ENCODE measurements around the gene OSBPL7.

OSBPL7 gene

DNA sequence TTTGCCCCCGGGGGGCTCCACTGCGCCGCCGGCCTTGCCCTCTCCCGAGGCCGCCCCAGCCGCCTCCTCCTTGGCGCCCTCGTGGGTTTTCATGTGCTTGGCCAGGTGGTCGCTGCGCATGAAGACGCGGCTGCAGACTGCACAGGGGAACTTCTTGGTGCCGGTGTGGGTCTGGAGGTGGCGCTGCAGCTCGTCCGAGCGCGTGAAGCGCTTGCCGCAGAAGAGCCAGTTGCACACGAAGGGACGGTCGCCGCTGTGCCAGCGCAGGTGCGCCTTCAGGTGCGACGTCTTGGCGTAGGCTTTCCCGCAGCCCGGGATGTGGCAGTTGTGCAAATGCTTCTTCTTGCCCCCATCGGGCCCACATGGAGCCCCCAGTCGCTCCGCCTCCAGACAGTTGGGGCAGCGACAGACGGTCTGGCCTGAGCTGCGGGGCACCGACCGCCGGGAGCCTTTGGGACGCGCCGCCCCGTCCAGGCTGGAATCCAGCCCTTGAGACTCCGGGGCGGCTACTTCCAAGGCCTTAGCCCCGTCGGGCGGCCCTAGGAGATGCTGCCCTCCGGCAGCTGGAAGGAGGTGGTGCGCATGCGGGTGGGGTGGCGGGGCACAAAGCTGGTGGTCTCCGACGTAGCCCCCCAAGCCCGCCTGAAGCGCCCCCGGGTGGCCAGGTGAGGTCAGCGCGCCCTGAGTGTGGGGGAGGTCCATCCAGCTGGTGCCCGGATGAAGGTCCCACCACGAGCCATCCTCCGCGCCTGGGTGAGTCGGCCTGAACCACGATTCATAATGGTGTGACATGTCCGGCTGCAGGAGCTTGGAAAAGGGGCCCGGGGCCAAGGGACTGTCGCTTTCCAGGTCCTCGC, 26.0 kb upstream of the OSBPL7 start:
- DNase-seq: no peak

DNA sequence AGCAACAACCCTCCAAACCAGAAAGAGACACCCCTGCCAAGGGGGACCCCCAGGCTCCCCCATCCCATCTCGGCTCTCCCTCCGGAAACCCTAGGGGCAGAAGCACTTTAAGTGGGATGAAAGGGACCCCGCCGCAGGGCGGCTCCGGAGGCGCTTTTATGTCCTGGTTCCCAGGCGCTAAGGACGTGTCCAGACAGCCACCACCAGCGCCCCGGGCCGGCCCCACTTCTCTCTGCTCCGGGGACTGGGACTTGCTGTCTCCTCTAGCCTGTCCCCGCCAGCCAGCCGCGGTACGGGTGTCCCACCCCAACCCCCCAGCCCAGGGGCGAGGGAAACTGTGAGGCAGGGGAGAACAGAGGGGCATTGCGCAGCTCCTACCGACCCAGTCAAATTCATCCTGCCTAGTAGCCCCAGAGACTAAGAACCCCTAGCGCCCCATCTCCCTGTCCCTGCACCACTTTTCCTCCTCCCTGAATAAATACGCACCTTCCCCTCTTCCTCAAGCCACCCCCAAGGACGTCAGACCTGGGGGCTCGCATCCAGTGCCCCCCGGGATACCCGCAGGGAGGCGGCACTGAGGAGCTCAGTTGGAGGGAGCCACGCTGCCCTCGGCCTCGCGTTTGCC, 25.2 kb upstream of the OSBPL7 start:
- DNase-seq: no peak

GRCh38 chr17:47845716-47846075, 24.1 kb upstream of the OSBPL7 start:
- DNase-seq: no peak

- no peak for DNase-seq
Observed at GRCh38 chr17:47844814-47845715, 23.5 kb upstream of the OSBPL7 start.

GRCh38 chr17:47844227-47844626, 22.6 kb upstream of the OSBPL7 start:
- DNase-seq: no peak

GRCh38 chr17:47843391-47843730, 21.8 kb upstream of the OSBPL7 start:
- DNase-seq: no peak

- DNase-seq: no peak
Observed at GRCh38 chr17:47841488-47842291, 20.1 kb upstream of the OSBPL7 start.

DNA sequence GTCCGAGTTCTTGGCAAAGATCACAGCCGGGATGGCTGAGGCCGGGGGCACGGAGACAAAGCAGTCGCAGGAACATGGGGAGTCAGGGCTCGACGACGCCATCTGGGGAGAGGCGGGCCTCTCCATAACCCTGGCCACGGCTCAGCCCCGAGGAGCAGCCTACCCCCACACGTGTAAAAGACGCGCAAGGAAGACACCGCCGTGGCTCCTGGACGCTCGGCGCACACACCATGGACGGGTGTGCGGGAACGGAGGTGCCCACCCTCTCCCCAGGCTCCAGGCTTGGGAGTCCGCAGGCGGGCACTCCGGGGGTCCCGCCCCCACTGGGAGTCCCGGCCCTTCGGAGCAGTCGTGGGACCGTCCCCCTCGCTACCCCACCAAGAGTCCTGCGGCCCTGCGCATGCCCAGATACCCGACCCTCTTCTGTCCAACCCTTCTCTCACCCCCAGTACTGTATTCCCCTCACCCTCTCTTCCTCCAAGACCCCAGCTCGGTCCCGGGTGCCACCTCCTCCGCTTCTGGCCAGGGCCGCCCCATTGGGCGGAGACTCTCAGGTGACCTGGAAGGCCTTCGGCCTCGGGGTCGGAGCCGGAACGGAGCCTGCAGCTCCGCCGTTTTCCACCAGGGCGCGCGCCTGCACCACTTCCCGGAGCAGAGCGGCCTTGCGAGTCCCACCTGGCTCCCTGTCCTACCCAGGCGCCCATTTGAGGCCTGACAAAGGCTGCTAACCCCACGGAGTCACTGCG, 19.3 kb upstream of the OSBPL7 start, which contains the start of gene SCRN2:
Gene SCRN2 (minus strand): TSS at position 532 of the 746 bp plus-strand sequence. CDS start 430 bp downstream, at position 102.
- peak; percentile 88 for DNase-seq

DNA sequence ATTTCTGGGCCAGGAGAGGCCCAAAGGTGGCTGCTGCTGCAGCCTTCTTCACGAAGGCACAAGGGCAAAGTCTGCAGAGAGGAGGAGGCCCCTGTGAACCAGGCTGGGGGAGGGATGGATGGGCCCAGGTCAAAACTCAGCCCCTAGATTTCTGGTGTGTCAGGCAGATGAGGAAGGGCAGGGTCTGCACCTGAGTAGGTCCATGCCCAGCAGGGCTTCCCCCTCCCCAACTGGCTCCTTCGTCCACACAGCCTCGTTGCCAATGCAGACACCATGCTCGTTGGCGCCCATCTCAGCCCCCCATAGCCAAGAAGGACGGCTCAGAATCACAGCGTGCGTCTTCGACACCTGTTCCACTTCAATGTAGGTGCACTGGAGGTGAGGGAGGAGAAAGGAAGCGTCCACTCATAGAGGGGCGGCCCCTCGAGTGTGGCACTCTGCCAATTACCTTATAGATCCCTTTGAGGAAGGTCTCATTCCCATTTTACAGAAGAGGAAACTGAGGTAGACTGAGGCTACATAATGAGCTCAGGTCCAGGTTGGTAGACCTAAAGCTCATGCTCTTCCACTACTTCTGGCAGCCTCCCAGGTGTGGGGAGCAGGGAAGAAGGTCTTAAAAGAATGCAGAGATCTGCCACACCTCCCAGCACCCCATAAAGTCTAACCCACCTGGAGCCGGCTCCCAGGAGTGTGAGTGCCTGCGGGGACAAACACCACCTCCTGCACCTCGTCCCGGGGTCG, 18.6 kb upstream of the OSBPL7 start:
- no peak for DNase-seq

- DNase-seq: no peak
Observed at GRCh38 chr17:47839071-47839470, 17.5 kb upstream of the OSBPL7 start.

DNA sequence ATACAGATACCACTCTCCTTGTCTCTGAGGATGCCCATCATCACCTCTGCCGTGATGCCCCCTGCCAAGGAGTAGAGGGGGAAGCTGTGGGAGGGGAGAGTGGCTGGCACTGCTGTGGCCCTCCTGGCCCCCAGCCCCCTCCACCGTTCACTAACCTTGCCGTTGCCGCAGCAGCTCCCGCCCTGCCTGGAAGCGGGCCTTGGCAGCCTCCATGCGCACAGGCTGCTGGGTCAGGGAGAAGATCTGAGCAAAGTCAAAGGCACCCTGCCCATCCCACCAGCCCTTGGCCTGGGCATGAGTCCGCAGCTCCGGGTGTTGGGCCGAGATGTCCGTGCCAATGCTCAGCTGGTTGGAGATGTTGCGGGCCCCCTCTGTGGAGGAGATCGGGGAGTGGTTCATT, 17.0 kb upstream of the OSBPL7 start:
- no peak for DNase-seq

DNA sequence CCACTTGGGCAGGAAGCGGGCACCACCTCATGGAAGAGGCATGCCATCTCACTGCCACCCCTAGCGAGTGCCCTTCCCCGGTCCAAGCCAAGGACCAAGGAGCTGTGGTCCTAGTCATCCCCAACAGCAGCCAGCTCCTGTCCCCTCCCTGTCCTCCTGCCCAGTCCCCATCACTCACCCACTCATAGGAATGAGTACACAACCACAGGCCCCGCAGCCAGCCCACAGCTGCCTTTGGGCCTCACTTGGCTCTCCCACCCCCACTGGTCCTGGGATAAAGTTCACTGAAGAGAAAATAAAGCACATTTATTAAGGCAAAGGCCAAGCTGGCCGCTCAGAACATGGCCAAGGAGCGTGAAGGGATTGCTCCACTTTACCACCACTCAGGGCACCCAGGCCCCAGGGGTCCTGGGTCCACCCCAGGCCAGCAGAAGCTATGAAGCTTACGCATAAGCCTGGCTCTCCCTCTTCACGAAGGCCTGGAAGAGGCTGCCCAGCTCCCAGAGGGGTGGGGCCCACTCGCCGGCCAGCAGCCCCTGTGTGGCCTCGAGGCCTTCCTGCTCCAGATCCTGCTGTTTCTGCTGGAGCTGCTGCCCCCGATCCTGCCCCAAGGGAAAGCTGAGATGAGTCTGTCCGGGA, 15.9 kb upstream of the OSBPL7 start:
- no peak for DNase-seq

GRCh38 chr17:47836601-47837000, 15.0 kb upstream of the OSBPL7 start:
- DNase-seq: no peak

- no peak for DNase-seq
Observed at GRCh38 chr17:47834756-47835155, 13.2 kb upstream of the OSBPL7 start.

GRCh38 chr17:47831934-47832327, 10.3 kb upstream of the OSBPL7 start:
- DNase-seq: no peak

DNA sequence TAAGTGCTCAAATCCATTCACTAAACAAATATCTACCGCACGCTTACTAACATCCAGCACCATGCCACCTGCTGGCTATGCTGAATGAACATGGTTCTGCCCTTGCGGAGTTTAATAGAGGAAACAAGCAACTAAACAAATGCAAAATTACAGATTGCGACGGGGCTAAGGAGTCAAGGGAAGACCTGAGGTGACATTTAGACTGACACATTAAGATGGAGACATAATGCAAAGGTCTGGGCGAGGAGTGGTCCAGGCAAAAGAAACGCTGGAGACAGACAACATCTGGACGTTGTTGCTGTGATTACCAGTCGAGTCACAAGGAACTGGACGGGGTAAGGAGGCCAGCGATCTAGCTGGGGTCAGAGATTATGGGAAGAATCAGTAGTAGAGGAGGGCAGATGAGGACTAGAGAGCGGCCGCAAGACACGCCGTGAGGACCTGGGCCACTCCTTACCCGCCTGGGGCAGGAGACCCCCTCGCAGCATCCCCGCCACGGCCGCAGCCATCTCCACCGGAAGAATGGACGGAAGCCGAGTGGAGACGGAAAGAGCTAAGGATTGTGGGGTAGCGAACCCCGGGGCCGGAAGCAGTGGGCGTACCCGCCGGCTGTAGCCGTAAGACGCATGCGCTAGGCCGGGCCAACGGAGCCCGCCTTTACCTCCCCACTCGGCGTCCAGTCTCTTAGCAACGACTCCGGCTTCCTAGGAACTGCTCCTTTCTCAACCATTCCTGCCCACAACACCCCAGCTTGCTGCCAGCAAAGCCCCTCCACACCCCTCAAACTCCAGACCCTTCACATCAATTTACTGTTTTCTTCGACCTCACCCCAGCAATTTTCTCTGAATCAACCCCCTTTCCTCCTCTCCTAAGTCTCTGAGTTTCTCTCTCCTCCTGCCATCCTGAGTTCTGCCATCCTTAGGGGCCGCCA, 9.7 kb upstream of the OSBPL7 start, which contains the start of the genes LRRC46 and MRPL10:
Gene LRRC46 (plus strand): TSS at position 668 of the 931 bp plus-strand sequence. CDS start 320 bp downstream, outside the sequence.
Gene MRPL10 (minus strand): TSS at position 539 of the 931 bp plus-strand sequence. CDS start 30 bp downstream, at position 509.
- peak; percentile 88 for DNase-seq

DNA sequence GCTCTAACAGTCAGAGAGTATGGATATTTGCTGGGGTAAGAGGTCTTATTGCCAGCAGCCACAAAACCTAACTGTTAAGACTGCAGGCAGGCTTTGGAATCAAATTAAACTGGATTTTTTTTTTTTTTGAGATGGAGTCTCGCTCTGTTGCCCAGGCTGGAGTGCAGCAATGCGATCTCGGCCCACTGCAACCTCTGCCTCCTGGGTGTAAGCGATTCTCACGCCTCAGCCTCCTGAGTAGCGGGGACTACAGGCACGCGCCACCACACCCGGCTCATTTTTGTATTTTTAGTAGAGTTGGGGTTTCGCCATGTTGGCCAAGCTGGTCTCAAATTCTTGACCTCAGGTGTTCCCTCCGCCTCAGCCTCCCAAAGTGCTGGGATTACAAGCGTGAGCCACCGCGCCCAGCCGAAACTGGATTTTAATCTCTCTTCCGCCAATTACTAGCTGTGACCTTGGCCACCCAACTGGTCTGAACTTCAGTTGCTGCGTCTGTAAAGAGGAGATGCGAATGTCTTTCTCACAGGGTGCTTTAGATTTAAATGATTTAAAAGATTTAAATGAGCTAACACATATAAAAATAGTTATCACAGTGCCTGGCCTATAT, 8.9 kb upstream of the OSBPL7 start:
- DNase-seq: no peak

DNA sequence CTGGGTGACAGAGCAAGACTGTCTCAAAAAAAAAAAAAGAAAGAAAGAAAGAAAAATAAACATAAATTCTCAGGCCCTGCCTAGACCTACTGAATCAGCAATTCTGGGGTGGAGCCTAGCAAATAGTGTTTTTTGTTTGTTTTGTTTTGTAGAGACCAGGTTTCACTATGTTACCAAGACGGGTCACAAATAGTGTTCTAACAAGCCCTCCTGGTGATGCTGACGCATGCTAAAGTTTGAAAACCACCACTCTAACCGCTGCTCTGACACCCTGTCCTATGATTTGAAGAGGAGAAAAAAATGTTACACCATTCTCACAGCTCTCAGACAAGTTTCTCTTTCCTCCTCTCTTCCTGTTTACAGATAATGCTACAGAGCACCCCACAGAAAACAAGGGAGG, 8.3 kb upstream of the OSBPL7 start:
- no peak for DNase-seq

- DNase-seq: no peak
Observed at GRCh38 chr17:47823519-47823918, 1.9 kb upstream of the OSBPL7 start.
